SK-N-SH (cell line): ENCODE data around the gene CEP112. TPM values are rescaled to one million over a fixed set of nuclear protein-coding genes. Genes with fewer than 3 reads are reported as not detected.

ENCODE experiments used
- CTCF ChIA-PET: fragments of 300-600, 350-600 bp; formaldehyde crosslinking; extraction: SDS; loops from one replicate; lab custom pipeline; 2021; lab: Yijun Ruan, JAX
- POLR2A ChIA-PET: fragments of 350-600 bp; sonication (Branson Sonifier 250); formaldehyde crosslinking; extraction: SDS; loops from one replicate; lab custom pipeline; 2020; ENCODE audit warnings: antibody characterized with exemption, inconsistent platforms; lab: Yijun Ruan, JAX
- DNase-seq: peaks from one replicate; pipeline ENCODE4 v3.0.0; 2012
- H2AFZ ChIP-seq: fragments of 200-600 bp; sonication (generic); 2 replicates; pipeline ENCODE4 v1.8.1; 2016; ENCODE audit warnings: antibody characterized with exemption, mild to moderate bottlenecking, low read depth
- H3F3A ChIP-seq: fragments of 200-600 bp; sonication (generic); replicated peaks from 2 replicates; pipeline ENCODE3; 2016; ENCODE audit warnings: antibody characterized with exemption, mild to moderate bottlenecking; ENCODE audit not compliant: insufficient read depth
- H3K27ac ChIP-seq, 2 experiments: fragments of 200-500 bp in 1 of 2; fragments of 200-600 bp in 1 of 2; sonication (Bioruptor generic) in 1 of 2; sonication (generic), shearing (Covaris generic) in 1 of 2; 2 replicates each; pipeline versions ENCODE4 v1.5.1 to v1.6.1; 2014 to 2016; ENCODE audit warnings: low read depth in 2 of 2, inconsistent platforms in 1 of 2, low read length in 1 of 2, mild to moderate bottlenecking in 1 of 2, mixed read lengths in 1 of 2
- H3K27me3 ChIP-seq: fragments of 200-600 bp; sonication (generic), shearing (Covaris generic); 2 replicates; pipeline ENCODE4 v1.6.1; 2016; ENCODE audit warnings: mixed run types; ENCODE audit not compliant: insufficient read depth
- H3K36me3 ChIP-seq, 2 experiments: fragments of 200-500 bp in 1 of 2; fragments of 200-600 bp in 1 of 2; sonication (Bioruptor generic) in 1 of 2; sonication (generic) in 1 of 2; replicated peaks in 1 of 2; 2 replicates each; pipeline versions ENCODE3 to v1.5.1; 2014 to 2016; ENCODE audit warnings: low read length in 1 of 2, mild to moderate bottlenecking in 1 of 2; ENCODE audit not compliant: insufficient read depth in 2 of 2, control insufficient read depth in 1 of 2
- H3K4me1 ChIP-seq, 2 experiments: fragments of 200-500 bp in 1 of 2; fragments of 200-600 bp in 1 of 2; sonication (Bioruptor generic) in 1 of 2; sonication (generic), shearing (Covaris generic) in 1 of 2; 2 replicates each; pipeline versions ENCODE4 v1.5.1 to v1.6.1; 2014 to 2016; ENCODE audit warnings: low read depth in 1 of 2, low read length in 1 of 2, mixed run types in 1 of 2; ENCODE audit not compliant: insufficient read depth in 2 of 2, control insufficient read depth in 1 of 2
- H3K4me2 ChIP-seq: fragments of 200-600 bp; sonication (generic), shearing (Covaris generic); 2 replicates; pipeline ENCODE4 v1.6.1; 2017; ENCODE audit warnings: mixed run types
- H3K4me3 ChIP-seq, 2 experiments: fragments of 200-500 bp in 1 of 2; fragments of 200-600 bp in 1 of 2; sonication (Bioruptor generic) in 1 of 2; sonication (generic), shearing (Covaris generic) in 1 of 2; 2 replicates each; pipeline versions ENCODE4 v1.5.1 to v1.8.1; 2014 to 2016; ENCODE audit warnings: low read depth in 2 of 2, inconsistent platforms in 1 of 2, low read length in 1 of 2, mild to moderate bottlenecking in 1 of 2, mixed read lengths in 1 of 2, moderate library complexity in 1 of 2
- H3K79me2 ChIP-seq: fragments of 200-600 bp; sonication (generic); 2 replicates; pipeline ENCODE4 v1.8.1; 2017; ENCODE audit warnings: mild to moderate bottlenecking; ENCODE audit not compliant: insufficient read depth
- H3K9ac ChIP-seq: fragments of 200-600 bp; sonication (generic); 2 replicates; pipeline ENCODE4 v1.6.1; 2017; ENCODE audit warnings: mixed run types
- H3K9me2 ChIP-seq: fragments of 200-600 bp; sonication (generic); 2 replicates; pipeline ENCODE4 v1.6.1; 2017; ENCODE audit warnings: mixed run types
- H3K9me3 ChIP-seq: fragments of 200-600 bp; sonication (generic); 2 replicates; pipeline ENCODE4 v1.6.1; 2017; ENCODE audit warnings: mixed run types, mild to moderate bottlenecking, moderate library complexity
- H4K20me1 ChIP-seq: fragments of 200-600 bp; sonication (generic); 2 replicates; pipeline ENCODE4 v1.6.1; 2017; ENCODE audit warnings: mild to moderate bottlenecking, mixed run types; ENCODE audit not compliant: insufficient read depth
- FOXJ3 ChIP-seq: sonication (generic); formaldehyde crosslinking; IDR thresholded peaks from 2 replicates; pipeline ENCODE4 v1.5.1; 2020; ENCODE audit warnings: mild to moderate bottlenecking, missing genetic modification reagents
- GATA2 ChIP-seq: sonication (generic); formaldehyde crosslinking; IDR thresholded peaks from 2 replicates; pipeline ENCODE4 v1.5.0; 2020; ENCODE audit warnings: mild to moderate bottlenecking, missing genetic modification reagents
- MAX ChIP-seq: IDR thresholded peaks from 2 replicates; pipeline ENCODE4 v1.4.0; 2012; ENCODE audit warnings: low read depth
- RXRA ChIP-seq: IDR thresholded peaks from 2 replicates; pipeline ENCODE4 v1.4.0; 2012; ENCODE audit warnings: low read depth, mild to moderate bottlenecking, borderline replicate concordance
- TEAD4 ChIP-seq: IDR thresholded peaks from 2 replicates; pipeline ENCODE4 v1.4.0; 2012; ENCODE audit warnings: mild to moderate bottlenecking, borderline replicate concordance; ENCODE audit not compliant: insufficient read depth
- WGBS: methylation state at CpG from one replicate; pipeline ENCODE4 v1.1.6; 2017; ENCODE audit warnings: low lambda C conversion rate; 5-methylcytosine and 5-hydroxymethylcytosine counted together
- polyA plus RNA-seq, 3 experiments: library from polyadenylated mRNA; depleted of rRNA; stranded (reverse); fragments of >200 nt; gene quantifications; 2 replicates each; pipeline ENCODE4 v1.2.3, GENCODE V29; 2012
- TF ChIP-seq, protein P1 (sequence below): IDR thresholded peaks from 2 replicates; pipeline ENCODE4 v1.6.1; 2012; ENCODE audit warnings: mild to moderate bottlenecking, low read depth, low read length, moderate library complexity
- TF ChIP-seq, protein P2 (sequence below): IDR thresholded peaks from 2 replicates; pipeline ENCODE4; 2012

The CEP112 gene
- polyA plus RNA-seq, 1 of the 3 experiments (the other 2 are of a cell fraction), result 7.9 TPM

- Histone ChIP-seq H3F3A (no peaks in the 10 kb centered on the region), H3K27me3 (no peaks in the 10 kb centered on the region), H3K4me2 (no peak overlapping the region), H3K9me3 (no peaks in the 10 kb centered on the region), H3K4me3 (no peak overlapping the region), H3K9me2 (no peaks in the 10 kb centered on the region), H4K20me1 (no peaks in the 10 kb centered on the region), H3K9ac (no peak overlapping the region), H3K79me2 (no peaks in the 10 kb centered on the region), H2AFZ (no peak overlapping the region), H3K27ac (no peak overlapping the region), H3K36me3 (no peaks in the 10 kb centered on the region), H3K4me1 (peaks cover 0 to 5% of the 10 kb centered on the region in 2 experiments; a peak in 1 of 4 replicates)
- WGBS, result 87% methylated on average over 5 of the region's 5 CpGs
- POLR2A ChIA-PET, result no interaction called here
- TF ChIP-seq, protein P1, sequence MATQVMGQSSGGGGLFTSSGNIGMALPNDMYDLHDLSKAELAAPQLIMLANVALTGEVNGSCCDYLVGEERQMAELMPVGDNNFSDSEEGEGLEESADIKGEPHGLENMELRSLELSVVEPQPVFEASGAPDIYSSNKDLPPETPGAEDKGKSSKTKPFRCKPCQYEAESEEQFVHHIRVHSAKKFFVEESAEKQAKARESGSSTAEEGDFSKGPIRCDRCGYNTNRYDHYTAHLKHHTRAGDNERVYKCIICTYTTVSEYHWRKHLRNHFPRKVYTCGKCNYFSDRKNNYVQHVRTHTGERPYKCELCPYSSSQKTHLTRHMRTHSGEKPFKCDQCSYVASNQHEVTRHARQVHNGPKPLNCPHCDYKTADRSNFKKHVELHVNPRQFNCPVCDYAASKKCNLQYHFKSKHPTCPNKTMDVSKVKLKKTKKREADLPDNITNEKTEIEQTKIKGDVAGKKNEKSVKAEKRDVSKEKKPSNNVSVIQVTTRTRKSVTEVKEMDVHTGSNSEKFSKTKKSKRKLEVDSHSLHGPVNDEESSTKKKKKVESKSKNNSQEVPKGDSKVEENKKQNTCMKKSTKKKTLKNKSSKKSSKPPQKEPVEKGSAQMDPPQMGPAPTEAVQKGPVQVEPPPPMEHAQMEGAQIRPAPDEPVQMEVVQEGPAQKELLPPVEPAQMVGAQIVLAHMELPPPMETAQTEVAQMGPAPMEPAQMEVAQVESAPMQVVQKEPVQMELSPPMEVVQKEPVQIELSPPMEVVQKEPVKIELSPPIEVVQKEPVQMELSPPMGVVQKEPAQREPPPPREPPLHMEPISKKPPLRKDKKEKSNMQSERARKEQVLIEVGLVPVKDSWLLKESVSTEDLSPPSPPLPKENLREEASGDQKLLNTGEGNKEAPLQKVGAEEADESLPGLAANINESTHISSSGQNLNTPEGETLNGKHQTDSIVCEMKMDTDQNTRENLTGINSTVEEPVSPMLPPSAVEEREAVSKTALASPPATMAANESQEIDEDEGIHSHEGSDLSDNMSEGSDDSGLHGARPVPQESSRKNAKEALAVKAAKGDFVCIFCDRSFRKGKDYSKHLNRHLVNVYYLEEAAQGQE, result no peak
- no peak for DNase-seq
- CTCF ChIA-PET, result interaction anchor here (0.8 kb wide), 1 partner anchor 357 kb away, joined by 3 read pairs; no protein-coding TSS in a partner anchor
Observed at GRCh38 chr17:65589321-65589720, 602.6 kb downstream of the CEP112 start.

GRCh38 chr17:65588181-65588808 is 603.6 kb downstream of the CEP112 start:
- WGBS, result 90% methylated on average over 9 of the region's 9 CpGs
- Histone ChIP-seq H3F3A (no peaks in the 10 kb centered on the region), H3K79me2 (no peaks in the 10 kb centered on the region), H3K9me3 (no peaks in the 10 kb centered on the region), H3K9ac (no peak overlapping the region), H3K4me1 (peaks cover 0 to 13% of the 10 kb centered on the region in 2 experiments; a peak in 1 of 4 replicates), H3K27ac (no peak overlapping the region), H3K27me3 (no peaks in the 10 kb centered on the region), H3K4me3 (no peak overlapping the region), H2AFZ (no peak overlapping the region), H3K4me2 (no peak overlapping the region), H3K9me2 (no peaks in the 10 kb centered on the region), H4K20me1 (no peaks in the 10 kb centered on the region), H3K36me3 (no peaks in the 10 kb centered on the region)
- ChIA-PET POLR2A (no interaction called here), CTCF (interaction anchor here (0.6 to 1.7 kb wide), 5 partner anchors 10 to 356 kb away, joined by 3 to 5 read pairs (median 3); no protein-coding TSS in a partner anchor)
- TF ChIP-seq, protein P2, sequence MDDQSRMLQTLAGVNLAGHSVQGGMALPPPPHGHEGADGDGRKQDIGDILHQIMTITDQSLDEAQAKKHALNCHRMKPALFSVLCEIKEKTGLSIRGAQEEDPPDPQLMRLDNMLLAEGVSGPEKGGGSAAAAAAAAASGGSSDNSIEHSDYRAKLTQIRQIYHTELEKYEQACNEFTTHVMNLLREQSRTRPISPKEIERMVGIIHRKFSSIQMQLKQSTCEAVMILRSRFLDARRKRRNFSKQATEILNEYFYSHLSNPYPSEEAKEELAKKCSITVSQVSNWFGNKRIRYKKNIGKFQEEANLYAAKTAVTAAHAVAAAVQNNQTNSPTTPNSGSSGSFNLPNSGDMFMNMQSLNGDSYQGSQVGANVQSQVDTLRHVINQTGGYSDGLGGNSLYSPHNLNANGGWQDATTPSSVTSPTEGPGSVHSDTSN, result no peak
- TF ChIP-seq GATA2 (CRISPR knock-in tag) (no peak), RXRA (no peak), FOXJ3 (CRISPR knock-in tag) (no peak), TEAD4 (no peak), MAX (no peak)
- DNase-seq, result no peak
